ENCODE results near the gene APOBEC3B.
"Not testable (repeated sequence)": the region's sequence is repeated elsewhere in the genome, so short reads cannot be mapped to it uniquely, and the experiment has no call there.

Gene APOBEC3B

DNA sequence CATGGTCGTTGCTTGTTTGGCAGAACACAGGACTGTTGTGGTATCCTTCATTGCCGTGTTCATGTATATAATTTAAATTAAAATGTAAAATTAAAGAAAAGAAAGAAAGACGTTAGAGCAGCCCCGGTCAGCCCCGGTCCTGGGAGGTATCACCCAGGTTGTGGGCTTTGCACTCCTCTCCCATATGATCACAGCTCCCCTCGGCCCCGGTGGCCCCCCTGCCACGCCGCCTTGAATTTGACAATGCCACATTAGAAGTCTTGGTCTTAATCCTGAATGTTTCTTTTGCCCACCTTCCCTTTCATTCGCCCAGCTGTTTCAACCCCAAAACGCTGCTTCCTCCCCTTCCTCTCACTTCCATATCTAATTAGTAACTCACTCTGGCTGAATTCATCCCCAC lies 13.3 kb upstream of the APOBEC3B start:
- DNase-seq, result no peak

DNA sequence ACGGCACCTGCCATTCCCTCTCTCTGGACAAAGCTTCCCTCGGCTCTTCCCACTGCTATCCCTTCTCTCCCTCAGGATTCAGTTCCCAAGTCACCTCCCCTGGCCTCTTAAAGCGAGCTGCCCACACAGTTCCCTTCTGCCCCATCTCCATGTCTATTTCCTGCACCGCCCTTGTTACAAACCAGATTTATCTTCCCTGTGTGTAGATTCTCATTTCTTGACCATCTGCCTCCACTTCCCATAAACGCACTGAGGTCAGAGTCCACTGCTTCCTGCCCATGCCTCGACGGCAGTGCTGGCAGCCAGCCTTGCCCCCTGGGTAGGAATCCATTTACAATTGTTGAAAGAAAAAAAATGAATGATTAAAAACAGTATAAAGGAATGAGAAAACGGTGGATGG lies 11.6 kb upstream of the APOBEC3B start:
- no peak for DNase-seq

DNA sequence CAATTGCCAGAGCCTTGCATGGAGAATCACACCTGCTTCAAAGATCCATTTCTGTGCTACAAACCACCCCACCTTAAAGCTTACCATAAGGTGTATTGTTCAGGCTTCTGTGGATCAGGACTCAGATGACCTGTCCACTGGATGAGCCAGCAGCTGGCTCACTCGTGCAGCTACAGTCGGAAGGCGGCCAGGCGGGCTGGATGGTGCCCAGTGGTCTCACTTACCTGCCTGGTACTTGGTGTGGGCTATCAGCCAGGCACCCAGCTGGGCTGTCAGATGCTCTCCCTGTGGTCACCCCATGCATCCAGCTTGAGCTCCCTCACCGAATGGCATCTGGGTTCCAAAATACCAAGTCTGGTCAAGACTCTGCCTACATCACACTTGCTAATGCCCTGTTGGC lies 10.9 kb upstream of the APOBEC3B start:
- DNase-seq, result no peak

DNA sequence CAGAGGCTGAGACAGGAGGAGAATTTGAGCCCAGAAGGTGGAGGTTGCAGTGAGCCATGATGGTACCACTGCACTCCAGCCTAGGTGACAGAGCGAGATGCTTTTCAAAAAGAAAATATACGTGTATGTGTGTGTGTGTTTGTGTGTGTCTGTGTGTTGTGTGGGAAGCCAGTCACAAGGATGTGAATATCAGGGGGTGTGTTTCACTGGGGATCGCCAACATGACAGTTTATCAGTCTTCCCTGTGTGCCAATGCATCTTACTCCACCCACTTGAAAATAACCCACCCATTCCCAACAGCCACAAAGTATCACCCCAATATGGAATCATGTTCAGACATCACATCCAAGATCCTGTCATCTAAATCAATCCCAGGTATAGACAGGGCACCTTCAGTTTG lies 10.4 kb upstream of the APOBEC3B start:
- DNase-seq, result no peak

DNA sequence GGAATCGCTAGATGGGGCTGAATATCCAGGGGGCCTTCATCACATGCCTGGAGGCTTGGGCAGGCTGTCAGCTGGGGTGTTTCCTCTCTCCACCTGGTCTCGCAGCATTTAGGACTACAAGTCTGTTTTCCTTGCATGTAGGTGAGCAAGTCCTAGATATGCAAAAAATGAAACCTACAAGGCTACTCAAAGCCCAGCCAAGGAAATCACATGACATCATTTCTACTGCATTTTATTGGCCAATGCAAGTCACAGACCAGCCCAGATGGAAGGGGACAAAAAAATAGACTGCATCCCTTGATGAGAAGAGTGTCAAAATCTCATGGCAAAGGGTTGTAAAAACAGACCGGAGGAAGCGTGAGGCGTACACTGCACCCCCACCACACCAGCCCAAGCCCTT lies 9.6 kb upstream of the APOBEC3B start:
- DNase-seq, result no peak

DNA sequence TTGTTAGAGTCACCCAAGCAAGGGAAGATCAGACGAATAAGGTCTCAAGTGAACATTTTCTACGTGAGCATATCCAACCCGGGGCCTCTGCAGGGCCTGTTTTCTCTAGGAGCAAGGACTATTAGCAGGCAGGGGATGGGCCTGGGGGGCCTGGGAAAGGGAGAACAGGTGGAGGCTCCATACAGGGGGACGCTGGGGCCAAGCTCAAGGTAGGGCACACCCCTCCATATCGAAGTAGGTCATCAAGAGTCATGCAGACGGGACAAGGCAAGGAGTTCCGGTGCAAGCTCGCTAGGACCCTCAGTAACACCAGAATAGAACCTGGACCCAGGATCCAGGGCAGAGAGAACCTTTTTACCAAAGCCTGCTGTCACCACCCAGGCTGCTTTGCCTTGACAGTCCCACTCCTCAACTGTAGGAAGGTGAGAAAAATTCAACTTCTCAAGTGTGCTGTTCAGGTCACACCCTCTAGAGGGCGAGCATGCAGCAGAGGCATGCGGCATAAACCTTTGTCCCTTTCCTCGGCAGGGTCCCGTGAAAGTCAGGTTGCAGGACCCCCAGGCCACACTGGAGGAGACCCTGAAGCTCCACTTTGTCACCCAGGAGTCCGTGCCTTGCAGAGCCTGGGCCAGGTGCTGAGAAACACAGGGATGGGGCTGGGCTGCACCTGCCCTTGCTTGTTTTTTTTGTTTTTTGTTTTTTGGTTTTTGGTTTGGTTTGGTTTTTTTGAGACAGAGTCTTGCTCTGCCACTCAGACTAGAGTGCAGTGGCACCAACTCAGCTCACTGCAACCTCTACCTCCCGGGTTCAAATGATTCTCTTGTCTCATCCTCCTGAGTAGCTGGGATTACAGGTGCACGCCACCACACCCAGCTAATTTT lies 8.6 kb upstream of the APOBEC3B start:
- DNase-seq, result peak; percentile 43

DNA sequence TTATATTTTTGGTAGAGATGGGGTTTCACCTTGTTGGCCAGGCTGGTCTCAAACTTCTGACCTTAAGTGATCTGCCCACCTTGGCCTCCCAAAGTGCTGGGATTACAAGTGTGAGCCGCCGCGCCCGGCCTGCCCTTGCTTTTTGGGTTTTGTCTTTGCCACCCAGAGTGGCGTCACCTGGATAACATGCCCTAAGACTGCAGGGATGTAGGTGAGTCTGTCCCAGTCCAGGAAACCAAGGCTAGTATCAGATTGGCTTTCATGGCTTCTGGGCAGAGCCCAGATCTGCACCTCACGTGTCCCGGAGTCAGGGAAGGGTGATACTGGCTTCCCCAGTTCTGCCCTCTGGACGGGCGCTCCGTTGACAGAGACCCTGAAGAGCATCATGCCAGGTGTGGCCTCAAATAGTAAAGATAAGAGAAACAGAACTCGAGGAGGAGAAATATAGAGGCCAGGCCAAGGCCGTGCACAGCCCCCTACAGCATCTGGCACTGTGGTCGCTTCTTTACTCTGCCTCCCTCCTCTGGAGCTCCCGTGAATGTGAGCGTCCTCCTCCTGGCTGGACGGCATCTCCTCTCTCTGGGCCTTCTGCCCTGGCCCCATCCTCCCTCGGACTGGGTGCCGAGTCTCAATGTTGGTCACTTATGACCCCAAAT lies 7.8 kb upstream of the APOBEC3B start:
- no peak for DNase-seq

DNA sequence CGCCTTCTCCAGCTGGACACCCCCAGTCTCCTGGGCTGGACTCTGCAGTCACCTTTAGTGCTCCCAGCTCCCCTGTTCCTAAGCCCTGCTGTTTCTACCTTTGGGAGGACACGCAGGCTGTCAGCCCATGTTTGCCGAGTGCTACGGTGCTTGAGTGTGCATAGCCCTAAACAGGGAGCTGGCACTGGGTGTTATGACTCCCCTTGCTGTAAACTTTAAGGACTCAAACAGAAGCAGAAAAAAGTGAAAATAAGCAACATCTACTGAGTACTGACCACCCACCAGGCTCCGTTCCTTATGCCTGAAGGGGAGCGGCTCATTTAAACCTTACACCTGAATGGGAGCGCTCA lies 7.3 kb upstream of the APOBEC3B start:
- DNase-seq, result no peak

DNA sequence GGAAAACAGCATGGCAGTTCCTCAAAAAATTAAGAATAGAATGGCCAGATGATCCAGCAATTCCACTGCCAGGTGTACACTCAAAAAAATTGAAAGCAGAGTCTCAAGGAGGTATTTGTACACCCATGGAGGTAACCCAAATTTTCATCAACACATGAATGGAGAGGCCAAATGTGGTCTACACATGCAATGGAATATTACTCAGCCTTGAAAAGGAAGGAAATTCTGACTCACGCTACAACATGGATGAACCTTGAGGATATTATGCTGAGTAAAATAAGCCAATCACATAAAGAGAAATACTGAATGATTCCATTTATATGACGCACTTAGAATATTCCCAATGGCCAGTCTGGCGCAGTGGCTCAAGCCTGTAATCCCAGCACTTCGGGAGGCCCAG lies 4.9 kb upstream of the APOBEC3B start:
- DNase-seq, result not testable (repeated sequence)

DNA sequence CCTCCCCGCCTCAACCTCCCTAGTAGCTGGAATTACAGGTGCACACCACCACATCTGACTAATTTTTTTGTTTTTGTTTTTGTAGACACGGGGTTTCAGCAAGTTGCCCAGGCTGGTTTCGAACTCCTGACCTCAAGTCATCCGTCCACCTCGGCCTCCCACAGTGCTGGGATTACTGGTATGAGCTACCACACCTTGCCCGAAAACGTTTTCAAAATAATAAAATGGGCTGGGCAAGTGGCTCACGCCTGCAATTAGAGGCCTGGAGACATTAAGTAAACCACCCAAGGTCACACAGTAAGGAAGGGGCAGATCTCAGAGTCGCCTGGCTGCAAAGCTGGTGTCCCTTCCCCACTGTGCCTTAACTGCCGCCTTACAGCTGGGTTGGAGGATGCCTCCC lies 1.6 kb upstream of the APOBEC3B start:
- DNase-seq, result not testable (repeated sequence)

DNA sequence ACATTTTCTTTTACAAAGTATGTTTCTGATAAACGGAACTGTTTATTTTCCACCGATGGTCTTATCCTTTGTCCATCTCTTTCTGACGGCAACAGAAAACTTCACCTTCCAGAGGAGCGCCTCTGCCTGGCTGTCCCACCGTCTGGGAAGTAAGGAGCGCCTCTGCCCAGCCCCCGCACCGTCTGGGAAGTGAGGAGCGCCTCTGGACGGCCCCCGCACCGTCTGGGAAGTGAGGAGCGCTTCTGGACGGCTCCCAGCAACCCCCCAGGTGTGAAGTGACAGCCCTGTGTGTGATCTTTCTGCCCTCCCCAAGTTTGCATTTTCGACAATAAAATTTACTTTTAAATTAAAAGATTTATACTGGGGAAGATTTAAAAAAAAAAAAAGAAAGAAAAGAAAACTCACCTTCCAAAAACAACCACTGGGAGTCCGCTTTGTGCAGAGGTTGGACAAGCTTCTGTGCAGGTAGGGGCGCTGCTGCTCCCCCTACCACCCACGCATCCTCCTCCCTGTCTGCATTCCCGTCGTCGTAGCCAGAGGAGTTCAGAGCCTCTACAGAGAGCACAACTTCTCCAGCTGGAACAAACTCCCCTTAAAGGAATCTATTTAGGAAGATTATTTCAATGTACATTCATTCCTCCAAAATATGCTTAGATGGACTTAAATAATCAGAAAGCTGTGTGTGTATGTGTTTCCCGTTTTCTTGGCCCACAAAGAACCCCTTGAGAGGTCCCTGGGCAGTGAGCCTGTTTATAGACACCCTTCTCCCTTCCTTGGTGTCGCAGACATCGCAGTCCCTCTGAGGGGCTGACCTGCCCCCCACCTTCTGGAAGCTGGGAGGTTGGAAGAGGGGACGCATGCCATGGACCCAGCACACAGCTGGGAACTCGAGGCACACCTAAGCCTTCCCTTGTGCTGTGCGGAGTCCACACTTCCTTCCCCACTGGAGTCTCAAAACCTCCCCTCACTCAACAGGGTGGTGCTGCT lies 849 bp upstream of the APOBEC3B start:
- no peak for DNase-seq

DNA sequence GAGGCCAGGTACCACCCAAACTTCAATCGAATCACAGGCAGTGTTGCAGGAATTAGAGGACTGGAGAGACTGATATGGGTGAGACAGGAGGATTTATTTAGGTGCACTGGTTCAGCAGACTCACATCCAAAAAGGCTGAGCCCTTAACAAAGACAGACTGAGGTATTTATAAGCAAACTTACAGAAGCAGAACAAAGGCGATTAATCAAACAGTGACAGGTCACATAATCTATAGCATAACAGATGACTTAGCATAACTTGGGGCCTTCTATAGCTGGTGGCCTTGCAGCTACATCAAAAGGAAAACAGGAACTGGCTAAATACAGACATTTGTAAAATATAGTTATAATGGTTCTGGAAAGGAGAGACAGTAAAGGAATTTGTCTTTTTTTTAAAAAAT lies 2.1 kb downstream of the APOBEC3B start:
- no peak for DNase-seq

DNA sequence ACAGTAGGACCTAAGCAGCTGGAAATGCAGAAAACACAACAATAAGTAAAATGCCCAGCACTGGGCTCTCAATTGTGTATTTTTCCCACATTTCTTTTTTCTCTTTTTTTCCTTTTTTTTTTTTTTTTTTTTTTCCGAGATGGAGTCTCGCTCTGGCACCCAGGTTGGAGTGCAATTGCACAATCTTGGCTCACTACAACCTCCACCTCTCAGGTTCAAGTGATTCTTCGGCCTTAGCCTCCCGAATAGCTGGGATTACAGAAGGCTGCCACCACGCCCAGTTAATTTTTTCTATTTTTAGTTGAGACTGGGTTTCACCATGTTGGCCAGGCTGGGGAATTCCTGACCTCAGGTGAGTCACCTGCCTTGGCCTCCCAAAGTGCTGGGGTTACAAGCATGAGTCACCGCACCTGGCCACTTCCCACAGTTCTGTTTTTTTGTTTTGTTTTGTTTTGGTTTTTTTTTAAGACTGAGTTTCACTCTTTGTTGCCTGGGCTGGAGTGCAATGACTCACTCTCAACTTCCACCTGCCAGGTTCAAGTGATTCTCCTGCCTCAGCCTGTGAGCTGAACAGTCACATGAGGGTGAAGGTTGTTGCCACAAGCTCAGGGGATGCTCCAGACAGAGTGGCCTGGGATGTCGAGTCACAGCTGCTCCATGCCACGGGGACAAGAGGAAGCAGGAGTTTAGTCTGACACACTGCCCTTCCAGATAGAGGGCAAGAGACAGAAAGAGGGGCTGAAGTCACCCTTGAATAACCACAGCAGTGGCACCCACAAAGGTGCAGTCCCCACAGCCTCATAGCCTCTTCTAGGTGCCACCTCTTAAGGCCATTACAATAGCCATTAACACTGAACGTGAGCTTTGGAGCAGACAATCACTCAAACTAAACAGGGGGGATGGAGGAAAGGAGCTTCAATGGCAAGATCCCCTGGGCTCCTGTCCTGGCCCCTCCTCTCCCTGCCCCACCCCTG lies 2.9 kb downstream of the APOBEC3B start:
- DNase-seq, result peak; percentile 81

DNA sequence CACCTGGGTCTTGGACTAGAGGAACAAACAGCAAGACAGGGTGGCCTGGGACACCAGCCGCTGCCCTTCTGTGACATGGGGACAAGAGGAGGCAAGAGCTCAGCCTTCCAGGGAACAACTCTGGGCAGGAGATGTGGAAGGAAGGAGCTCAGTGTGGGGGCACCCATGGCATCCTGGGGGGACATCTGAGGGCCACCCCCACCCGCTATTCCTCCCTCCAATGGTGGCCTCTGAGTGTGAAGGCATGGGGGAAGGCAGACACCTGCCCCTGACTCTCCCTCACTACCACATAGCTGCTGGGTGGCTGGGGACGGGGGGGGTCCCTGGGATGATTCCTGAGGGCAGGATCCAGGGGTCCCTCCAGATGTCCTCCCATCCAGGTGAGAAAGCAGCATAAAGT lies 4.5 kb downstream of the APOBEC3B start:
- no peak for DNase-seq

DNA sequence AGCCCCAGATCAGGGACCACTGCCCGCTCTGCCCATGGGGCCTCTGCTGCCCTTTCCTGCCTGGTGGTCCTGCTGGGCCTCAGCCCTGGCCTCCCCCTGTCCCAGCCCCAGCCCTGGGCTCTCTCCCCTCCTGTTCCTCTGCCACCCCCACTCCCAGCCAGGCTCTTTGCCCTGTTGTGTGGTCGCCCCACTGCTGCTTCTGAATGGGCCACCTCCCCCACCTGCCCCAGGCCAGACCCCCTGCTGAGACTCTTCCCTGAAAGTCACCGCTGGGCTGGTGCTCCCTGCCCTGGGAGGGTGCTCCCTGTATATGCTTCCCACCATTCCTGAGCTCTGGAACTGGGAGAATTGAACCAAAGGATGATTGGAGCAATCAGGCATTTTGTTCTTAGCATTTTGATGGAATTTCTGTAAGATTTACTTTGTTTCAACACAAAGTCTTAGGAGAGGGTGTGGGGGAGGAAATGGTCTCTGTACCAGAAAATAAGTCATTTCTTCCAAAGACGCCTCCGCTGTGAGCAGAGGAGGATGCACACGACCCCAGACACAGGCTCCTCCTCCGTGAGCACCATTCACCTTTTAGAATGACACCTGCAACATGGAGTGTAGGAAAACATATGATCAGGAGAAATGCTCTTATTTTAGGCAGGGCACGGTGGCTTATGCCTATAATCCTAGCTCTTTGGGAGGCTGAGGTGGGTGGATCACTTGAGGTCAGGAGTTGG lies 5.2 kb downstream of the APOBEC3B start:
- no peak for DNase-seq

DNA sequence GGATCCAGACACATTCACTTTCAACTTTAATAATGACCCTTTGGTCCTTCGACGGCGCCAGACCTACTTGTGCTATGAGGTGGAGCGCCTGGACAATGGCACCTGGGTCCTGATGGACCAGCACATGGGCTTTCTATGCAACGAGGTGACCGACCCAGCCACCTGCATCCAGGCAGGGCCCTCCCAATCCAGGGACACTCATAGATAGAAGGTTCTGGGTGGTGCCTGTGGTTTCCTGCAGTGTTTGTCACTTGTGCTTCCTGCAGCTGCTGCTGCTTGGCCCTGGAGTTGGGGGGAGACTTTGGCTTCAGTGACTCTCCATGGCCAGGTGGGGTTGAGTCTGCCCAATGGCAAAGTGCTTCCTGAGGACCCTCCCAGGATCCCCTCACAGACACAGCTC lies 7.3 kb downstream of the APOBEC3B start:
- no peak for DNase-seq

DNA sequence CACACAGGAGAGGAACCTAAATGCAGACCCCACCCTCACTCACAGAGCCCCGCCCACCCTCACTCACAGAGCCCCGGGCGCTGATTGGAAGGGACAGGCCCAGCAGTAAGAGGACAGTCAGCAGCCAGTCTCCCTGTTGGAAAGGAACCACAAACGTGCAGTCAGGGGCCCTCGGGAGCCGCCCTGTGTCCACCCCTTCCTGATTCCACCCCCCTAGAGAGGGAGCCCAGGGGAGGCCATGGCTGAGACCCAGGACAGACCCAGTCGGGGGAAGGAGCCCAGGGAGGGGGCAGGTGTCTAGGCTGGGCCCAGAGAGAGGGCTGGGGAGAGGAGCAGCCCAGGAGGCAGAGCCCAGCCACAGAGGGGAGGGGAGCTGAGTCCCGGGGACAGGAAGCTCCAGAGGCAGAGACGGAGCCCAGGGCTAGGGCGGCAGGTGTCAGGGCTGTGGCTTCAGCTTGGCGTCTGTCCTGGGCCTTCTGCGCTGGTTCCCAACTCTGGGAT lies 10.8 kb downstream of the APOBEC3B start:
- DNase-seq, result not testable (repeated sequence)

DNA sequence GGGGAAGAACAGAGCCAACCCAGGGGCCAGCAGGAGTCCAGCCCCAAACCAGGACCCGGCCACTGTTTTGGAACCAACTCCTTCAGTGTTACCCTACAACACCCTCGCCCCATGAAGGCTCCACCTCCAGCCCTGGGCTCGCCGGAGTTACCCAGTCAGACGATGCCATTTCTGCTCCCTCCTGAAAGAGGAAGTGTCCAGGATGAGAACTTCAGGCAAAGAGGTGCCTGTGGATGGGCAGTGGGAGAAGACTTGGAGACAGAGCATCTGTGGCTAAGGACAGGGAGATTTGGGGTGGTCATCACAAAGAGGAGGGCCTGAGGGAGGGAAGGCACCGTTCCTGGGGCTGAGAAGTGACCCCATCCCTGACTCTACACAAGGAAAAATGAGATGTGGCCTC lies 14.0 kb downstream of the APOBEC3B start:
- DNase-seq, result no peak

DNA sequence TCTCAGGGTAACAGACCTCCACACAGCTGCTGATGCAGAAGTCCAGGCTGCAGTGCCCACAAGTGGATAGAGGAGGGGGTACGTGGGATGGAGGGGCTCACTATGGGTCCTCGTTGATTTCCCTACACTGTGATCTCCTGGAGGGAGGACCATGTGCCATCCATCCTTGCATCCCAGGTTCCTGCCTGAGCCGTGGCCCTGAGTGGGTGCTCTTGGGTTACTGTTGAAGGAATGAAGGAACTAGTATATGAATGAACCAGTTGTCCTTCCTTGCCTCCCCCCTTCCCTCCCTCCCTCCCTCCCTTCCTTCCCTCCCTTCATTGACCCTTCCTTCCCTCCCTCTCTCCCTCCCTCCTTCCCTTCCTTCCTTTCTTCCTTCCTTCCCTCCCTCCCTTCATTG lies 15.4 kb downstream of the APOBEC3B start:
- DNase-seq, result no peak

DNA sequence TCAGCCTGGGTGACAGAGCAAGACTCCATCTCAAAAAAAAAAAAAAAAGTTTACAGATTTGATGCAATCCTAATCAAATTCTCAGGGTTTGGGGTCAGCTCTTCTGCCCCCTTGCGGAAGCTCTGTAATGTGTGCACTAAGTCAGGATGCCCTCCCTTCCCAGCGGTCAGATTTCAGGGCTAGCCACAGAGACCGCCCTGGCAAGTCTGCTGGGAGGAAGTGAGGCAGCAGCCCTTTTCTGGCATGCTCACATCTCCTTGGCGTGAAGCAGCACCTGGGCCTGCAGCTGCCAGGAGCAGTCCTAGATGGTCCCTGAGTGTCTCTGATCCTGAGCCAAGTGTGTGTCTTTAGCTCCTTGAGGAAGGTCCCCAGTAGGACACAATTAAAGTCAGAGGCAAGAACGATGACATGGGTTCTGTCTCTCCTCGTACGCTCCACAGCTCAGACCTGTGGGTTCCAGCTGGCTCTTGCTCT lies 21.1 kb downstream of the APOBEC3B start:
- DNase-seq, result peak; percentile 86

DNA sequence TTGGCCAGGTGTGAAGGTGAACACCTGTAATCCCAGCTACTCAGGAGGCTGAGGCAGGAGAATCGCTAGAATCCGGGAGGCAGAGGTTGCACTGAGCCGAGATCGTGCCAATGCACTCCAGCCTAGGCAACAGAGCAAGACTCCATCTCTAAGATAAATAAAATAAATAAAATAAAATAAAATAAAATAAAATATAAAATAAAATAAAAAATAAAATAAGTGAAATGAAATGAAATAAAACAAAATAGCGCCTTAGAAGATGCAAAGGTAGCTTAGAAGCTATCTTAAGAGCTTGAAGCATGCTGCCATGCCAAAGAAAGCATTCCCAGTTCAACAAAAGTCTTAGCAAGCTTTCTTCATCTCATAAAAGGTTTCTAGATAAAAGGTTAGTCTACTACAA lies 25.0 kb downstream of the APOBEC3B start:
- DNase-seq, result no peak
